ENCODE measurements around the gene PLEKHM2.

The PLEKHM2 gene

GRCh38 chr1:15656464-15656863 lies 27.7 kb upstream of the PLEKHM2 start:
- H3K4me3 ChIP-seq (ENCODE audit: insufficient read depth, low read depth, low read length), result no peak overlapping the region
- H3K4me1 ChIP-seq (ENCODE audit: control insufficient read depth, insufficient read depth, low read length), result no peaks in the 10 kb centered on the region
- no peak overlapping the region for H3K27ac ChIP-seq (ENCODE audit: insufficient read depth, low read depth, low read length, poor library complexity, severe bottlenecking)
- H3K27me3 ChIP-seq (ENCODE audit: control insufficient read depth, insufficient read depth, low read length, poor library complexity, severe bottlenecking), result no peaks in the 10 kb centered on the region
- 95 to 96% methylated on average over 3 of the region's 3 CpGs for WGBS, 2 experiments
- no peaks in the 10 kb centered on the region for H3K9me3 ChIP-seq (ENCODE audit: control insufficient read depth, low read length)
- H3K36me3 ChIP-seq (ENCODE audit: control insufficient read depth, insufficient read depth, low read length), result peaks cover 36% of the 10 kb centered on the region

DNA sequence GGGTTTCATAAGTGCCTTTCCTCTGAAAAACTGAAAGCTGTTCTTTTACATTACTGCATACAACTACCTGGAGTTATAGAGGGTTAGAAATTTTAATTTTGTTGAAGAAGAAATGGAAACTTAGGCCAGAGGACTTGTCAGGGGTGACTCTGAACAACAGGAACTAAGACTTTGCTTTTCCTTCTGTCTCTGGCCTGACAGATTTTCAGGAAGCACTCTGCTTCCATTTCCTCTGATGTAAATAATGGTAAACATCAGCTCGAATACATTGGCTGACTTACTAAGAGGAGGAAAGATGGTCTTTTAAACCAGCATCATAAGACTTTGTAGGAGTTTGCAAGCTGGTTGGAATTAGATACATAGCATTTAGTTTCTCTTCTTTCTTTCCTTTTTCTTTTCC lies 27.1 kb upstream of the PLEKHM2 start:
- Histone ChIP-seq H3K27me3 (ENCODE audit: control insufficient read depth, insufficient read depth, low read length, poor library complexity, severe bottlenecking) (no peaks in the 10 kb centered on the region), H3K27ac (ENCODE audit: insufficient read depth, low read depth, low read length, poor library complexity, severe bottlenecking) (no peak overlapping the region), H3K9me3 (ENCODE audit: control insufficient read depth, low read length) (no peaks in the 10 kb centered on the region), H3K4me3 (ENCODE audit: insufficient read depth, low read depth, low read length) (no peak overlapping the region), H3K36me3 (ENCODE audit: control insufficient read depth, insufficient read depth, low read length) (peaks cover 36% of the 10 kb centered on the region), H3K4me1 (ENCODE audit: control insufficient read depth, insufficient read depth, low read length) (no peaks in the 10 kb centered on the region)
- WGBS, 2 experiments, result 93 to 100% methylated on average over 1 of the region's 1 CpG

DNA sequence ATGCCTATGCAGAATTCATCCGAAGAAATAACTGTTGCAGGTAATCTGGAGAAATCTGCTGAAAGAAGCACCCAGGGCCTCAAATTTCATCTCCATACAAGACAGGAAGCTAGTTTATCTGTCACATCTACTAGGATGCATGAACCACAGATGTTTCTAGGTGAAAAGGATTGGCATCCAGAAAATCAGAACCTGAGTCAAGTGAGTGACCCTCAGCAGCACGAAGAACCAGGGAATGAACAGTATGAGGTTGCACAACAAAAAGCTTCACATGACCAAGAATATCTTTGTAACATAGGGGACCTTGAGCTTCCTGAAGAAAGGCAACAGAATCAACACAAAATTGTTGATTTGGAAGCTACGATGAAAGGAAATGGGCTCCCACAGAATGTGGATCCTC lies 24.0 kb upstream of the PLEKHM2 start:
- Histone ChIP-seq H3K27ac (ENCODE audit: insufficient read depth, low read depth, low read length, poor library complexity, severe bottlenecking) (no peak overlapping the region), H3K4me3 (ENCODE audit: insufficient read depth, low read depth, low read length) (no peak overlapping the region), H3K9me3 (ENCODE audit: control insufficient read depth, low read length) (no peaks in the 10 kb centered on the region), H3K36me3 (ENCODE audit: control insufficient read depth, insufficient read depth, low read length) (peaks cover 40% of the 10 kb centered on the region), H3K27me3 (ENCODE audit: control insufficient read depth, insufficient read depth, low read length, poor library complexity, severe bottlenecking) (no peaks in the 10 kb centered on the region), H3K4me1 (ENCODE audit: control insufficient read depth, insufficient read depth, low read length) (no peaks in the 10 kb centered on the region)
- 91 to 96% methylated on average over 3 of the region's 3 CpGs for WGBS, 2 experiments

GRCh38 chr1:15662477-15662876 lies 21.6 kb upstream of the PLEKHM2 start:
- Histone ChIP-seq H3K36me3 (ENCODE audit: control insufficient read depth, insufficient read depth, low read length) (peaks cover 31% of the 10 kb centered on the region), H3K27me3 (ENCODE audit: control insufficient read depth, insufficient read depth, low read length, poor library complexity, severe bottlenecking) (no peaks in the 10 kb centered on the region), H3K4me1 (ENCODE audit: control insufficient read depth, insufficient read depth, low read length) (no peaks in the 10 kb centered on the region), H3K27ac (ENCODE audit: insufficient read depth, low read depth, low read length, poor library complexity, severe bottlenecking) (no peak overlapping the region), H3K4me3 (ENCODE audit: insufficient read depth, low read depth, low read length) (no peak overlapping the region), H3K9me3 (ENCODE audit: control insufficient read depth, low read length) (no peaks in the 10 kb centered on the region)
- 89 to 90% methylated on average over 2 of the region's 2 CpGs for WGBS, 2 experiments

GRCh38 chr1:15663925-15664324 lies 20.2 kb upstream of the PLEKHM2 start:
- 86 to 94% methylated on average over 3 of the region's 3 CpGs for WGBS, 2 experiments
- no peaks in the 10 kb centered on the region for H3K9me3 ChIP-seq (ENCODE audit: control insufficient read depth, low read length)
- no peak overlapping the region for H3K27ac ChIP-seq (ENCODE audit: insufficient read depth, low read depth, low read length, poor library complexity, severe bottlenecking)

GRCh38 chr1:15667362-15667761 lies 16.8 kb upstream of the PLEKHM2 start:
- no peak overlapping the region for H3K27ac ChIP-seq (ENCODE audit: insufficient read depth, low read depth, low read length, poor library complexity, severe bottlenecking)
- WGBS, 2 experiments, result 92 to 94% methylated on average over 7 of the region's 7 CpGs
- no peaks in the 10 kb centered on the region for H3K4me1 ChIP-seq (ENCODE audit: control insufficient read depth, insufficient read depth, low read length)
- H3K4me3 ChIP-seq (ENCODE audit: insufficient read depth, low read depth, low read length), result no peak overlapping the region
- H3K36me3 ChIP-seq (ENCODE audit: control insufficient read depth, insufficient read depth, low read length), result peaks cover 2% of the 10 kb centered on the region
- no peaks in the 10 kb centered on the region for H3K27me3 ChIP-seq (ENCODE audit: control insufficient read depth, insufficient read depth, low read length, poor library complexity, severe bottlenecking)
- no peaks in the 10 kb centered on the region for H3K9me3 ChIP-seq (ENCODE audit: control insufficient read depth, low read length)

More at GRCh38 chr1:15663925-15664324, 20.2 kb upstream of the PLEKHM2 start:
- H3K27me3 ChIP-seq (ENCODE audit: control insufficient read depth, insufficient read depth, low read length, poor library complexity, severe bottlenecking), result no peaks in the 10 kb centered on the region
- no peaks in the 10 kb centered on the region for H3K4me1 ChIP-seq (ENCODE audit: control insufficient read depth, insufficient read depth, low read length)
- peaks cover 30% of the 10 kb centered on the region for H3K36me3 ChIP-seq (ENCODE audit: control insufficient read depth, insufficient read depth, low read length)
- no peak overlapping the region for H3K4me3 ChIP-seq (ENCODE audit: insufficient read depth, low read depth, low read length)

GRCh38 chr1:15668089-15668754 lies 15.9 kb upstream of the PLEKHM2 start:
- Histone ChIP-seq H3K27ac (ENCODE audit: insufficient read depth, low read depth, low read length, poor library complexity, severe bottlenecking) (no peak overlapping the region), H3K9me3 (ENCODE audit: control insufficient read depth, low read length) (no peaks in the 10 kb centered on the region), H3K27me3 (ENCODE audit: control insufficient read depth, insufficient read depth, low read length, poor library complexity, severe bottlenecking) (no peaks in the 10 kb centered on the region), H3K36me3 (ENCODE audit: control insufficient read depth, insufficient read depth, low read length) (no peaks in the 10 kb centered on the region), H3K4me1 (ENCODE audit: control insufficient read depth, insufficient read depth, low read length) (no peaks in the 10 kb centered on the region), H3K4me3 (ENCODE audit: insufficient read depth, low read depth, low read length) (no peak overlapping the region)
- WGBS, 2 experiments, result 93% methylated on average over 3 to 5 of the region's 5 CpGs

- no peaks in the 10 kb centered on the region for H3K27me3 ChIP-seq (ENCODE audit: control insufficient read depth, insufficient read depth, low read length, poor library complexity, severe bottlenecking)
- no peak overlapping the region for H3K27ac ChIP-seq (ENCODE audit: insufficient read depth, low read depth, low read length, poor library complexity, severe bottlenecking)
- no peaks in the 10 kb centered on the region for H3K9me3 ChIP-seq (ENCODE audit: control insufficient read depth, low read length)
- no peak overlapping the region for H3K4me3 ChIP-seq (ENCODE audit: insufficient read depth, low read depth, low read length)
- no peaks in the 10 kb centered on the region for H3K4me1 ChIP-seq (ENCODE audit: control insufficient read depth, insufficient read depth, low read length)
- WGBS, 2 experiments, result 80 to 81% methylated on average over 10 of the region's 10 CpGs
- H3K36me3 ChIP-seq (ENCODE audit: control insufficient read depth, insufficient read depth, low read length), result no peaks in the 10 kb centered on the region
Measured at GRCh38 chr1:15669074-15669473, 15.0 kb upstream of the PLEKHM2 start.

GRCh38 chr1:15669864-15670263 lies 14.3 kb upstream of the PLEKHM2 start:
- 67 to 85% methylated on average over 3 to 4 of the region's 4 CpGs for WGBS, 2 experiments
- Histone ChIP-seq H3K4me3 (ENCODE audit: insufficient read depth, low read depth, low read length) (no peak overlapping the region), H3K4me1 (ENCODE audit: control insufficient read depth, insufficient read depth, low read length) (no peaks in the 10 kb centered on the region), H3K27ac (ENCODE audit: insufficient read depth, low read depth, low read length, poor library complexity, severe bottlenecking) (no peak overlapping the region), H3K27me3 (ENCODE audit: control insufficient read depth, insufficient read depth, low read length, poor library complexity, severe bottlenecking) (no peaks in the 10 kb centered on the region), H3K9me3 (ENCODE audit: control insufficient read depth, low read length) (no peaks in the 10 kb centered on the region), H3K36me3 (ENCODE audit: control insufficient read depth, insufficient read depth, low read length) (no peaks in the 10 kb centered on the region)

DNA sequence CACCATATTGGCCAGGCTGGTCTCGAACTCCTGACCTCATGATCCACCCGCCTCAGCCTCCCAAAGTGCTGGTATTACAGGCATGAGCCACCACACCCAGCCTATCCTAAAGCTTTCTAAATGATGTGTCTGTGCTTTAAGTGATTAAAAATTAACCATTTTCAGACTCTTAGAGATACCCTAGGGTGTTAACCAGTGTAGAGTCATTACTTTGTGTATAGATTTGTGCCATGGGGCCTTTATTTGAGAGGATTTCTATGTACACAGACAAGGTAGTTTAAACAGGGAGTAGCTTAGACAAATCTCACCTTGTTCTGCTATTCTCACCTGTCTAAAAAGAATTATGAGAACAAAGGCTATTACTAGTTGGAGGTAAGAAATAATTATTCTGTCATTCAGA lies 12.7 kb upstream of the PLEKHM2 start:
- Histone ChIP-seq H3K27ac (ENCODE audit: insufficient read depth, low read depth, low read length, poor library complexity, severe bottlenecking) (no peak overlapping the region), H3K27me3 (ENCODE audit: control insufficient read depth, insufficient read depth, low read length, poor library complexity, severe bottlenecking) (no peaks in the 10 kb centered on the region), H3K9me3 (ENCODE audit: control insufficient read depth, low read length) (no peaks in the 10 kb centered on the region), H3K4me3 (ENCODE audit: insufficient read depth, low read depth, low read length) (no peak overlapping the region), H3K4me1 (ENCODE audit: control insufficient read depth, insufficient read depth, low read length) (no peaks in the 10 kb centered on the region), H3K36me3 (ENCODE audit: control insufficient read depth, insufficient read depth, low read length) (no peaks in the 10 kb centered on the region)
- 86 to 89% methylated on average over 2 of the region's 2 CpGs for WGBS, 2 experiments

All from ectodermal cell (in vitro differentiated cells).